K562 (cell line): ENCODE data around the gene C16orf74. TPM values are rescaled to one million over a fixed set of nuclear protein-coding genes. Genes with fewer than 3 reads are reported as not detected.

Experiments
- CHD4 ChIP-seq: fragments of 200-600 bp; sonication (generic); IDR thresholded peaks from 3 replicates; pipeline ENCODE4 v1.6.1; 2012; ENCODE audit warnings: low read depth, mild to moderate bottlenecking, mixed read lengths, low read length, inconsistent platforms; ENCODE audit not compliant: insufficient read depth, insufficient replicate concordance, poor library complexity, severe bottlenecking
- CXXC5 ChIP-seq: fragments of 250-450 bp; sonication (Bioruptor Pico); IDR thresholded peaks from 2 replicates; pipeline ENCODE4 v1.8.0; 2022; ENCODE audit warnings: inconsistent platforms, mild to moderate bottlenecking, moderate library complexity
- EWSR1 ChIP-seq: fragments of 450-650 bp; IDR thresholded peaks from 2 replicates; pipeline ENCODE4 v1.6.1; 2018; ENCODE audit warnings: borderline replicate concordance, mild to moderate bottlenecking, low read depth, moderate library complexity; ENCODE audit not compliant: partially characterized antibody
- HCFC1 ChIP-seq: IDR thresholded peaks from 2 replicates; pipeline ENCODE4 v1.6.1; 2012; ENCODE audit warnings: low read depth, low read length, improper control_type of control experiment
- HDAC1 ChIP-seq, 2 experiments: fragments of 450-650 bp; IDR thresholded peaks; 2 replicates each; pipeline ENCODE4 v1.6.1; 2016 to 2017; ENCODE audit warnings: inconsistent platforms in 1 of 2, mild to moderate bottlenecking in 1 of 2, moderate library complexity in 1 of 2
- JUND ChIP-seq, 2 experiments: IDR thresholded peaks; 2 replicates in 1 of 2; 3 replicates in 1 of 2; pipeline ENCODE4 v1.6.1; 2011; ENCODE audit warnings: borderline replicate concordance in 2 of 2, low read depth in 2 of 2, low read length in 2 of 2, improper control_type of control experiment in 1 of 2, missing biosample characterization in 1 of 2, missing genetic modification characterization in 1 of 2, missing genetic modification reagents in 1 of 2
- L3MBTL2 ChIP-seq: fragments of 450-650 bp; IDR thresholded peaks from 2 replicates; pipeline ENCODE4 v1.6.1; 2016; ENCODE audit warnings: mild to moderate bottlenecking, moderate library complexity
- MXD1 ChIP-seq: fragments of 250-450 bp; sonication (Bioruptor Pico); IDR thresholded peaks from 2 replicates; pipeline ENCODE4 v1.8.0; 2021; ENCODE audit warnings: borderline replicate concordance, mild to moderate bottlenecking, moderate library complexity; ENCODE audit not compliant: poor library complexity, severe bottlenecking
- NR1H2 ChIP-seq: sonication (generic); formaldehyde crosslinking; IDR thresholded peaks from 2 replicates; pipeline ENCODE4 v1.4.0; 2020; ENCODE audit warnings: mild to moderate bottlenecking, missing genetic modification reagents
- RBBP5 ChIP-seq: fragments of 200-600 bp; sonication (generic); IDR thresholded peaks from 2 replicates; pipeline ENCODE4 v1.6.1; 2012; ENCODE audit warnings: borderline replicate concordance, mild to moderate bottlenecking, low read length, control low read depth, inconsistent platforms; ENCODE audit not compliant: insufficient read depth, poor library complexity, severe bottlenecking
- ZBTB49 ChIP-seq: sonication (generic); formaldehyde crosslinking; IDR thresholded peaks from 2 replicates; pipeline ENCODE4 v1.8.0; 2022; ENCODE audit warnings: missing genetic modification reagents, mild to moderate bottlenecking, borderline replicate concordance
- polyA plus RNA-seq, 8 experiments: library from polyadenylated mRNA; depleted of rRNA in 4 of 8; stranded (reverse) in 5 of 8; unstranded in 3 of 8; fragments of >200 nt; fragmentation: Nextera tagmentation in 2 of 8; fragmentation: Illumina TruSeq in 1 of 8; extraction: Ambion mirVana in 2 of 8; extraction: Trizol in 1 of 8; gene quantifications; 2 replicates each; pipeline versions ENCODE4 v1.2.1 to v1.2.3, GENCODE V29; 2011 to 2014; ENCODE audit warnings: inconsistent platforms in 1 of 8, missing spikeins in 1 of 8
- total RNA-seq, 7 experiments: library from RNA; depleted of rRNA in 6 of 7; stranded (reverse); fragments of >200 nt in 6 of 7; fragmentation: Illumina TruSeq in 2 of 7; extraction: Trizol in 2 of 7; gene quantifications; 2 replicates each; pipeline versions ENCODE4 v1.2.1 to v1.2.3, GENCODE V29; 2011 to 2021; ENCODE audit warnings: low replicate concordance in 1 of 7
- TF ChIP-seq, protein P1 (sequence below): IDR thresholded peaks from 2 replicates; pipeline ENCODE4 v1.6.1; 2016; ENCODE audit warnings: missing genetic modification characterization, missing compliant biosample characterization
- TF ChIP-seq, protein P2 (sequence below), 2 experiments: fragments of 450-650 bp in 1 of 2; sonication (generic) in 1 of 2; formaldehyde crosslinking; conservative IDR thresholded peaks; 2 replicates each; pipeline versions ENCODE4 v1.4.0 to v1.8.1; 2020 to 2022; ENCODE audit warnings: mild to moderate bottlenecking in 1 of 2, missing genetic modification reagents in 1 of 2
- TF ChIP-seq, protein P3 (sequence below): fragments of 250-450 bp; sonication (Bioruptor Pico); IDR thresholded peaks from 2 replicates; pipeline ENCODE4 v1.4.0; 2020; ENCODE audit warnings: mild to moderate bottlenecking, moderate library complexity

The C16orf74 gene
- total and polyA plus RNA-seq, 9 of the 15 experiments (the other 6 are each of a cell fraction or from before 2014, with no cell fraction given) = not detected

DNA sequence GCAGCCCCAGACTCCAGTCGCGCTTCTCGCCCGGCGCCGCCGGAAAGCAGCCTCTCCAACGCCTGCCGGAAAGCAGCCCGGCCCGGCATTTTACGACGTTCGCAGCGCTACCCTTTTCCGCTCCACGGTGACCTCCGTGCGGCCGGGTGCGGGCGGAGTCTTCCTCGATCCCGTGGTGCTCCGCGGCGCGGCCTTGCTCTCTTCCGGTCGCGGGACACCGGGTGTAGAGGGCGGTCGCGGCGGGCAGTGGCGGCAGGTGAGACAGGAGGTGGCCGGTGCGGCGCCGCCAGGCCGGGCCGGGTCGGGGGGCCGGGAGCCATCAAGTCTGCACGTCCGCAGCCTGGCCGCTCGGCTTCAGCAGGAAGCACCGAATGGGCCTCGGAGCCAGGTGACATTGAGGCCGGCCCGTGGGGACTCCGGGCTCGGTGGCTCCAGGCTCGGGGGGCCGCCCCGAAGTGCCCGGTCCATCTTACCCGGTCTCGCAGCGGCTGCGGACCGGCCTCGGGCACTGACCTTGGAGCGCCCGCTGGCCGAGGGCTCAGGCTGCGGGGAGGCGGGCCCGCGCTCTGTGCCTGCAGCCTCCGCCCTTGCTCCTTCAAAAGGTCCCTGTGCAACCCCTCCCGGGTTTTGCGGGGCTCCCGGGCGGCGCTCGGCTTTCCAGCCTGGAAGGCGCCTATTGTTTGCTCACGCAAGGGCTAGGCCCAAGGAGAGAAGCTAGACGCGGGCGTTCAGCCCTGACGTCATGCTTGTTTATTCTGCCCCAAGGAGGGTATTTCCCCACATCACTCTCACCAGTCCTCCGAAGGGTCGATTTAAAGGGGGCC, 48.8 kb upstream of the C16orf74 start, which contains the start of the genes COX4I1 and EMC8 (continued):
- TF ChIP-seq, protein P1, sequence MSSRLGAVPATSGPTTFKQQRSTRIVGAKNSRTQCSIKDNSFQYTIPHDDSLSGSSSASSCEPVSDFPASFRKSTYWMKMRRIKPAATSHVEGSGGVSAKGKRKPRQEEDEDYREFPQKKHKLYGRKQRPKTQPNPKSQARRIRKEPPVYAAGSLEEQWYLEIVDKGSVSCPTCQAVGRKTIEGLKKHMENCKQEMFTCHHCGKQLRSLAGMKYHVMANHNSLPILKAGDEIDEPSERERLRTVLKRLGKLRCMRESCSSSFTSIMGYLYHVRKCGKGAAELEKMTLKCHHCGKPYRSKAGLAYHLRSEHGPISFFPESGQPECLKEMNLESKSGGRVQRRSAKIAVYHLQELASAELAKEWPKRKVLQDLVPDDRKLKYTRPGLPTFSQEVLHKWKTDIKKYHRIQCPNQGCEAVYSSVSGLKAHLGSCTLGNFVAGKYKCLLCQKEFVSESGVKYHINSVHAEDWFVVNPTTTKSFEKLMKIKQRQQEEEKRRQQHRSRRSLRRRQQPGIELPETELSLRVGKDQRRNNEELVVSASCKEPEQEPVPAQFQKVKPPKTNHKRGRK = no peak
- TF ChIP-seq ZBTB49 (CRISPR knock-in tag) (peak; percentile 55; the same call in 1 of the 2 replicates), HDAC1 (IDR thresholded peaks at IDR 0.05) (peak in 1 of 2 experiments; percentile 75; a peak in 2 of 4 replicates), MXD1 (no peak), L3MBTL2 (peak; percentile 42; the same call in 1 of the 2 replicates), HCFC1 (peak; percentile 69), JUND (IDR thresholded peaks at IDR 0.05; ENCODE audit: borderline replicate concordance, low read depth, low read length) (peak; percentile 59; the same call in 1 of the 2 replicates), JUND (tag; IDR thresholded peaks at IDR 0.05; ENCODE audit: borderline replicate concordance, low read depth, low read length) (0 out of 3 replicates have a peak, but pooled peaks have one; percentile 49), RBBP5 (peak; percentile 76), CHD4 (no peak), NR1H2 (CRISPR knock-in tag) (peak; percentile 95; the same call in 1 of the 2 replicates), EWSR1 (no peak), CXXC5 (peak; percentile 93)
- TF ChIP-seq, protein P2, sequence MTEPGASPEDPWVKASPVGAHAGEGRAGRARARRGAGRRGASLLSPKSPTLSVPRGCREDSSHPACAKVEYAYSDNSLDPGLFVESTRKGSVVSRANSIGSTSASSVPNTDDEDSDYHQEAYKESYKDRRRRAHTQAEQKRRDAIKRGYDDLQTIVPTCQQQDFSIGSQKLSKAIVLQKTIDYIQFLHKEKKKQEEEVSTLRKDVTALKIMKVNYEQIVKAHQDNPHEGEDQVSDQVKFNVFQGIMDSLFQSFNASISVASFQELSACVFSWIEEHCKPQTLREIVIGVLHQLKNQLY (CRISPR knock-in tag; conservative IDR thresholded peaks at IDR 0.05) = no peak
- TF ChIP-seq, protein P3, sequence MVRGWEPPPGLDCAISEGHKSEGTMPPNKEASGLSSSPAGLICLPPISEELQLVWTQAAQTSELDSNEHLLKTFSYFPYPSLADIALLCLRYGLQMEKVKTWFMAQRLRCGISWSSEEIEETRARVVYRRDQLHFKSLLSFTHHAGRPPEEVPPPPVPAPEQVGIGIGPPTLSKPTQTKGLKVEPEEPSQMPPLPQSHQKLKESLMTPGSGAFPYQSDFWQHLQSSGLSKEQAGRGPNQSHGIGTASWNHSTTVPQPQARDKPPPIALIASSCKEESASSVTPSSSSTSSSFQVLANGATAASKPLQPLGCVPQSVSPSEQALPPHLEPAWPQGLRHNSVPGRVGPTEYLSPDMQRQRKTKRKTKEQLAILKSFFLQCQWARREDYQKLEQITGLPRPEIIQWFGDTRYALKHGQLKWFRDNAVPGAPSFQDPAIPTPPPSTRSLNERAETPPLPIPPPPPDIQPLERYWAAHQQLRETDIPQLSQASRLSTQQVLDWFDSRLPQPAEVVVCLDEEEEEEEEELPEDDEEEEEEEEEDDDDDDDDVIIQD (CRISPR knock-in tag) = no peak
